GM10266 (cell line): ENCODE results near the gene SBK2.
A peak's percentile ranks its signal among the peaks of the same experiment; 100 is the strongest.
"Not testable (repeated sequence)": the region's sequence is repeated elsewhere in the genome, so short reads cannot be mapped to it uniquely, and the experiment has no call there.

Experiments used
- DNase-seq: peaks from one replicate; pipeline ENCODE4 v3.0.0; 2012; ENCODE audit errors: extremely low spot score
- TF ChIP-seq, protein P1 (sequence below): IDR thresholded peaks from 2 replicates; pipeline ENCODE4 v1.5.1; 2012; ENCODE audit warnings: mild to moderate bottlenecking, low read depth; ENCODE audit not compliant: control insufficient read depth, insufficient read depth; ENCODE audit errors: missing control alignments

The SBK2 gene

DNA sequence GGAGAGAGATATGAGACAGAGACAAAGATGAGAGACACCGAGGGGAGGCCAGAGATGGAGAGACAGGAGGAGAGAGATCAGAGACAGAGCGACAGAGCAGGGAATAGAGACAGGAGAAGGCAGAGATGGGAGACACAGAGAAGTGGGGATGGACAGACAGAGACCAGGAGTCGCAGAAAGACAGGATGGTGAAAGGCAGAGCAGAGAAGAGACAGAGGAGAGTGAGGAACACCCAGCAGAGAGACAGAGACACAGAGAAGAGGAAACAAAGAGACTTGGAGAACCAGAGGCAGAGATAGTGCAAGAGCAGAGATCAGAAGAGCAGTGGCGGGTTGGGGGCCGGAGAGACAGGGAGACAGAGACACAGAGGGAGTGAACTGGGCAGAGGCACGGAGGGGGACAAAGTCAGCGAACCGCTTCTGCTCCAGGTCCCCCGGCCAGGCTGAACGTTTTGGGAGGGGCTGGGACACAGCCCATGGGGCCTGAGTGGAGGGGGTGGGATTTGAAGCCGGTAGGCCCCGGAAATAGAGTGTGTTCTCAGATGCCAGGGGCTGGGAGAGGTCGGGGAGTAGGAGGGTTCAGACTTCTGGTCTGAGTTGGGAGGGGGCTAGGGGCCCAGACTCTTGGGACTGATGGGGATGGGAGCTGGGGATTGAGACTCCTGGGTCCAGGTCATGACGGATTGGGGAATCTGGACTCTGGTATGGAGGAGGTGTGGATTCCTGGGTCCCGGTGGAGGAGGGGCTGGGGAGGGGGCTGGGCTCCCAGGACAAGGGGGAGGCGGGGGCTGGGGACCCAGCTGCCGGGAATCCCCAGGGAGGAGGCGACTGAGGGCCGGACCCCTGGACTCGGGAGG, 43.1 kb upstream of the SBK2 start:
- TF ChIP-seq, protein P1, sequence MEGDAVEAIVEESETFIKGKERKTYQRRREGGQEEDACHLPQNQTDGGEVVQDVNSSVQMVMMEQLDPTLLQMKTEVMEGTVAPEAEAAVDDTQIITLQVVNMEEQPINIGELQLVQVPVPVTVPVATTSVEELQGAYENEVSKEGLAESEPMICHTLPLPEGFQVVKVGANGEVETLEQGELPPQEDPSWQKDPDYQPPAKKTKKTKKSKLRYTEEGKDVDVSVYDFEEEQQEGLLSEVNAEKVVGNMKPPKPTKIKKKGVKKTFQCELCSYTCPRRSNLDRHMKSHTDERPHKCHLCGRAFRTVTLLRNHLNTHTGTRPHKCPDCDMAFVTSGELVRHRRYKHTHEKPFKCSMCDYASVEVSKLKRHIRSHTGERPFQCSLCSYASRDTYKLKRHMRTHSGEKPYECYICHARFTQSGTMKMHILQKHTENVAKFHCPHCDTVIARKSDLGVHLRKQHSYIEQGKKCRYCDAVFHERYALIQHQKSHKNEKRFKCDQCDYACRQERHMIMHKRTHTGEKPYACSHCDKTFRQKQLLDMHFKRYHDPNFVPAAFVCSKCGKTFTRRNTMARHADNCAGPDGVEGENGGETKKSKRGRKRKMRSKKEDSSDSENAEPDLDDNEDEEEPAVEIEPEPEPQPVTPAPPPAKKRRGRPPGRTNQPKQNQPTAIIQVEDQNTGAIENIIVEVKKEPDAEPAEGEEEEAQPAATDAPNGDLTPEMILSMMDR: no peak
- DNase-seq: peak; percentile 71

DNA sequence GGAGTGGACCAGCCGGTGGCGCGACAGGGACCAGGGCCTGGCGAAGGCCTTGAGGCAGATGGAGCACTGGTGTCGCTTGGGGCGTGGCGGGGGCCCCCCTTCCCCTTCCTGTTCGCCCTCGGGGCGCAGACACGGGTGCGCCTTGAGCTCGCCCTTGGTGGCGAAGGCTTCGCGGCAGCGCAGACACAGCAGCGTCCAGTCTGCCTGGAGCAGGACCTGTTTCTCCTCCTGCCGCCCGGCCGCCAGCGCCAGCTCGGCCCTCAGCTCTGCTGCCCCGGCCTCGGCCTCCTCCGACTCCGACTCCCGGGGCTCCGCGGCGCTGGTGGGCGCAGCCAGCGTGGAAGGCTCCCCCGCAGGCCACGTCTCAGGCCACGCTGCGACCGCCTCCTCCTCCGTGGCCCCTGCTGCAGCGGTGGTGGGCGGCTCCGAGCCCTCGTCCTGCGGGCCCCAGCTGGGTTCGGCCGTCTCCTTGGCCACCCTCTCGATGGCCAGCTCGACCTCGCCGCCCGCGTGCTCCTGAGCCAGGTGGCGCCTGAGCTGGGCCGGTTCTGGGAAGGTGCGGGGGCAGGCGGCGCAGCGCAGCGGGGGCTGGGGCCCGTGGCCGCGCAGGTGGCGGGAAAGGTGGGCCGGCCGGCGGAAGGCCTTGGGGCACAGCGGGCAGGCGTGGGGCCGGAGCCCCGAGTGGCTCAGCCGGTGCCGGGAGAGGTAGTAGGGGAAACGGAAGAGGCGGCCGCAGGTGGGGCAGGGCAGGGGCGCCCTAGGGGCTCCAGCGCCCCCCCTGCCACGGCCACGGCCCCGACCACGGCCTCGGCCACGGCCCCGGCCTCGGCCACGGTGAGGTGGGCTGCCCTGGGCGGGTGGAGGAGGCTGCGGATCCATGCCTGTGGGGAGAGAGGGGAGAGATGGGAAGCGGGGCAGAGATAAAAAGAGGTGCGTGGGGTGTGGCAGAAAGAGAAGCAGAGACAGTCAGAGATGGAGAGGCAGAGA, 42.1 kb upstream of the SBK2 start:
- DNase-seq: no peak
- TF ChIP-seq, protein P1: no peak

DNA sequence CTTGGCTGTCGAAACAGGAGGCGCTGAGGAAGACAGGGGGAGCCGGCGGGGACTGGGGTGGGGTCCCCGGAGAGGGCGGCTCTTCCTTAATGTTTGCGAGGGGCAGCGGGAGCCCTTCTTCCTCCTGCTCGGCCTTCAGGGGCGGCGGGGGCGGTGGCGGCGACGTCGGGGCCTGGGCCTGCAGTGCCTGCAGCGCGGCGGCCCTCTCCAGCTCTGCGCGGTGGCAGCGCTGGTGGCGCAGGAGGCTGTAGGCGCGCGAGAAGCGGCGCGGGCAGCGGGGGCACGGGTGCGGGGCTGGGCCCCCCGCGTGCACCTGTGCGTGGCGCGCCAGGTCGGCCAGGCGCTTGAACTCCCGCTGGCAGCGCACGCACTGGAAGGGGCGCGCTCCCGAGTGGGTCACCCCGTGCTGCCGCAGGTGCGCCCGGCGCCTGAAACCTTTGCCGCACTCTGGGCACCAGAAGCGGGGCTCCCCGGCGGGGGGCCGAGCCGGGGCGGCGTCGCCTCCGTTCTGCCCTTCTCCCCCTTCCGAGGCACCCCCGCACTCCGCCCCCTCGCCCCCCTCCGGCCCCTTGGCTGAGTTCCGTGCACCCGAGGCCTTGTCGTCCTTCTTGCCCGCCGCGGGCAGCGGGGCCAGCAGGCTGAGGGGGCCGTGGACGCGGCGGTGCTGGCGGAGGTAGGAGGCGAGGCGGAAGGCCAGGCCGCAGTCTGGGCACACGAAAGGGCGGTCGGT, 41.3 kb upstream of the SBK2 start:
- TF ChIP-seq, protein P1: no peak
- DNase-seq: no peak

DNA sequence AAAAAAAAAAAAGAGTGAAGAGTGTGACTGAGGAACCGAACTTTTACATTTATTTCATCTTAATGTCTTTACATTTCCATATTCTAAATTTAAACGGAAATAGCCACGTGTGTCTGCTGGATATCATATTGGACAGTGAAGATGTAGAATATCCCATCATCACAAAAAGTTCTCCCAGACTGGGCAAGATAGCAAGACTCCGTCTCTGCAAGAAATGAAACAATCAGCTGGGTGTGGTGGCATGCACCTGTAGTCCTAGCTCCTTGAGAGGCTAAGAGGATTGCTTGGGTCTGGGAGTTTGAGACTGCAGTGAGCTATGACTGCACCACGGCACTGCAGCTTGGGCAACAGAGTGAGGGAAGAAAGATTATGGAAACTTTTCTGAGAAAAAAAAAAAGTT, 39.8 kb upstream of the SBK2 start:
- TF ChIP-seq, protein P1: no peak
- no peak for DNase-seq

DNA sequence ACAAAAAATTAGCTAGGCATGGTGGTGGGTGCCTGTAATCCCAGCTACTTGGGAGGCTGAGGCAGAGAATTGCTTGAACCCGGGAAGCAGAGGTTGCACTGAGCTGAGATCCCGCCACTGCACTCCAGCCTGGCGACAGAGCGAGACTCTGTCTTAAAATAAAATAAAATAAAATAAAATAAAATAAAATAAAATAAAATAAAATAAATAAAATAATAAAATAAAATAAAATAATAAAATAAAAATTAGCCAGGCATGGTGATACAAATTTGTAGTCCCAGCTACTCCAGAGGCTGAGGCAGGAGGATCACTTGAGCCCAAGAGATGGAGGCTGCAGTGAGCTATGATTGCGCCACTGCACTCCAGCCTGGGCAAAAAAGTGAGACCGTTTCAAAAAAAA, 37.0 kb upstream of the SBK2 start:
- DNase-seq: not testable (repeated sequence)

DNA sequence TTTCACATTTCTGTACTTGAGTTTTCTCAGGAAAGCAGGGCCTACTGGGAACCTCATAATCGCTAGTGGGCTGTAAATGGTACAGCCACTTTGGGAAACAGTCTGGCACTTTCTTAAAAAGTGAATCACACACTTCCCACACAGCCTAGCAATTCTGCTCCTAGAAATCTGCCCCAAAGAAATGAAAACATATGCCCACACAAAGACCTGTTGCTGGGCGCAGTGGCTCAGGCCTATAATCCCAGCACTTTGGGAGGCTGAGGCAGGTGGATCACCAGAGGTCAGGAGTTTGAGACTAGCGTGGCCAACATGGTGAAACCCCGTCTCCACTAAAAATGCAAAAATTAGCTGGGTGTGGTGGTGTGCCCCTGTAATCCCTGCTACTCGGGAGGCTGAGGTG, 32.5 kb upstream of the SBK2 start:
- DNase-seq: not testable (repeated sequence)

DNA sequence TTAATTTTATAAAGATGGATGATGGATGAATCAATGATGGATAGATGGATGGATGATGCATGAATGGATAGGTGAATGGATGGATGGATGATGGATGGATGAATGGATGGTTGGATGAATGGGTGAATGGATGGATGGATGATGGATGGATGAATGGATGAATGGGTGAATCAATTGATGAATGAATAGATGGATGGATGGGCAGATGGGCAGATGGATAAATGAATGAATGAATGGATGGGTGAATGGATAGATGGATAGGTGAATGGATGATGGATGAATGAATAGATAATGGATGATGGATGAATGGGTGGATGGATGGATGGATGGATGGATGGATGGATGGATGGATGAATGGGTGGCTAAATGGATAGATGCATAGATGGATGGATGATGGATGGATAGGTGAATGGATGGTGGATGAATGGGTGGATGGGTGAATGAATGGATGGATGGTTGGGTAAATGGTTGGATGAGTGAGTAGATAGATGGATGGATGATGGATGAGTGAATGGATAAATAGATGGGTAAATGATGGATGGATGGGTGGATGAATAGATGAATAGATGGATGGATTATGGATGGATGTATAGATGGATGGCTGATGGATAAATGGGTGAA, 30.9 kb upstream of the SBK2 start:
- TF ChIP-seq, protein P1: no peak
- DNase-seq: no peak
